GM13977 (cell line): ENCODE data around the gene CYSRT1.

ENCODE experiments used
- DNase-seq: peaks from one replicate; pipeline ENCODE4 v3.0.0; 2012; ENCODE audit warnings: low spot score
- CTCF ChIP-seq: IDR thresholded peaks from 2 replicates; pipeline ENCODE4 v1.5.1; 2012; ENCODE audit warnings: mild to moderate bottlenecking, control low read depth; ENCODE audit not compliant: insufficient read depth; ENCODE audit errors: extremely low read depth, missing control alignments
- in situ Hi-C: fragments of 300-500 bp; cut with MboI; formaldehyde crosslinking; loops from one replicate; pipeline ENCODE4 v1.12.0; 2022; ENCODE audit warnings: low sequenced_read_pairs, low pct_unique_long_range_greater_than_20kb, mixed read lengths, inconsistent platforms; ENCODE audit not compliant: unreplicated experiment

The CYSRT1 gene

GRCh38 chr9:137200311-137201204 lies 24.4 kb upstream of the CYSRT1 start, which contains the start of gene TPRN:
TPRN (minus strand) TSS chr9:137200741; CDS start chr9:137200711, 30 bp downstream.
- peak; percentile 100 for DNase-seq
- in situ Hi-C loops = no loop called here
- TF ChIP-seq CTCF = no peak

- no peak for TF ChIP-seq CTCF
- in situ Hi-C loops = no loop called here
- DNase-seq = no peak
These were observed 23.6 kb upstream of the CYSRT1 start for GRCh38 chr9:137201205-137201868.

- TF ChIP-seq CTCF = no peak
- in situ Hi-C loops = no loop called here
- no peak for DNase-seq
These were observed 22.0 kb upstream of the CYSRT1 start for GRCh38 chr9:137202966-137203365.

GRCh38 chr9:137204731-137205125 lies 20.2 kb upstream of the CYSRT1 start:
- in situ Hi-C loops = no loop called here
- DNase-seq = no peak
- TF ChIP-seq CTCF = no peak

GRCh38 chr9:137205126-137206069 lies 19.6 kb upstream of the CYSRT1 start, which contains the start of the genes NDOR1 and TMEM203:
NDOR1 (plus strand) TSS chr9:137205700; CDS start chr9:137205778, 78 bp downstream.
TMEM203 (minus strand) TSS chr9:137205648; CDS start chr9:137205414, 234 bp downstream.
- in situ Hi-C loops = no loop called here
- DNase-seq = peak; percentile 98
- TF ChIP-seq CTCF = no peak

GRCh38 chr9:137206602-137207001 lies 18.4 kb upstream of the CYSRT1 start:
- in situ Hi-C loops = no loop called here
- DNase-seq = no peak

More at GRCh38 chr9:137206602-137207001, 18.4 kb upstream of the CYSRT1 start:
- no peak for TF ChIP-seq CTCF
